OCI-LY3 (cell line): ENCODE results near the gene PXK.

ENCODE experiments used
- H2AFZ ChIP-seq: fragments of 200-600, 300-600 bp; shearing (Covaris generic); 2 replicates; pipeline ENCODE4 v1.6.0; 2014; ENCODE audit warnings: antibody characterized with exemption, low read depth, low read length
- H3K27ac ChIP-seq: fragments of 200-600, 300-600 bp; sonication (generic); 2 replicates; pipeline ENCODE4 v1.5.1; 2014; ENCODE audit warnings: mild to moderate bottlenecking, low read length, moderate library complexity, mixed read lengths
- H3K27me3 ChIP-seq: fragments of 200-600, 300-600 bp; sonication (generic); 2 replicates; pipeline ENCODE4 v1.6.1; 2014; ENCODE audit warnings: low read depth, low read length, mixed read lengths
- H3K36me3 ChIP-seq: fragments of 200-600, 300-600 bp; sonication (generic); replicated peaks from 2 replicates; pipeline ENCODE3; 2014; ENCODE audit warnings: low read depth, low read length, mixed read lengths
- H3K4me1 ChIP-seq: fragments of 300-600, 200-600 bp; sonication (generic); 2 replicates; pipeline ENCODE4 v1.6.1; 2014; ENCODE audit warnings: low read length, mixed read lengths
- H3K4me2 ChIP-seq: fragments of 200-600, 300-600 bp; sonication (generic); 2 replicates; pipeline ENCODE4 v1.6.1; 2014; ENCODE audit warnings: low read length, mixed read lengths
- H3K4me3 ChIP-seq: fragments of 300-600, 200-600 bp; sonication (generic); 2 replicates; pipeline ENCODE4 v1.5.1; 2014; ENCODE audit warnings: antibody characterized with exemption, mild to moderate bottlenecking, low read length, moderate library complexity
- H3K79me2 ChIP-seq: fragments of 300-600, 200-600 bp; shearing (Covaris generic); 2 replicates; pipeline ENCODE4 v1.6.1; 2014; ENCODE audit warnings: mild to moderate bottlenecking, low read length, mixed read lengths
- H3K9ac ChIP-seq: fragments of 300-600, 200-600 bp; shearing (Covaris generic); 2 replicates; pipeline ENCODE4 v1.6.0; 2014; ENCODE audit warnings: mild to moderate bottlenecking, low read length, moderate library complexity
- H3K9me3 ChIP-seq: fragments of 200-600, 300-600 bp; shearing (Covaris generic); 2 replicates; pipeline ENCODE4 v1.6.1; 2014; ENCODE audit warnings: low read length, mixed read lengths; ENCODE audit not compliant: insufficient read depth
- H4K20me1 ChIP-seq: fragments of 200-600, 300-600 bp; sonication (generic); 2 replicates; pipeline ENCODE4 v1.6.1; 2016; ENCODE audit warnings: low read length, mixed read lengths; ENCODE audit not compliant: insufficient read depth
- CTCF ChIP-seq: fragments of 200-600, 300-600 bp; sonication (generic); IDR thresholded peaks from 2 replicates; pipeline ENCODE4 v1.5.1; 2014; ENCODE audit warnings: antibody characterized with exemption, low read length, low read depth
- EZH2phosphoT487 ChIP-seq: fragments of 200-600 bp; shearing (Covaris generic); IDR thresholded peaks from 2 replicates; pipeline ENCODE4 v1.6.1; 2018; ENCODE audit warnings: antibody characterized with exemption, mixed run types, low read depth

The PXK gene

GRCh38 chr3:58474348-58474911 lies 141.7 kb downstream of the PXK start:
- H4K20me1 ChIP-seq: no peaks in the 10 kb centered on the region
- H3K36me3 ChIP-seq: no peaks in the 10 kb centered on the region
- H3K9me3 ChIP-seq: no peaks in the 10 kb centered on the region
- TF ChIP-seq CTCF (no peak), EZH2phosphoT487 (no peak)
- peaks cover 25% of the 10 kb centered on the region for H3K4me1 ChIP-seq
- H3K9ac ChIP-seq: no peak overlapping the region
- no peaks in the 10 kb centered on the region for H3K27me3 ChIP-seq
- no peak overlapping the region for H3K4me3 ChIP-seq
- no peak overlapping the region for H3K27ac ChIP-seq
- H2AFZ ChIP-seq: no peak overlapping the region
- H3K79me2 ChIP-seq: no peaks in the 10 kb centered on the region
- 0 out of 2 replicates have a peak overlapping the region, but pooled peaks have one; percentile 3 for H3K4me2 ChIP-seq

GRCh38 chr3:58474967-58475578 lies 142.4 kb downstream of the PXK start:
- peaks cover 25% of the 10 kb centered on the region for H3K4me1 ChIP-seq
- H3K9ac ChIP-seq: no peak overlapping the region
- H3K4me2 ChIP-seq: 0 out of 2 replicates have a peak overlapping the region, but pooled peaks have one; percentile 3
- TF ChIP-seq CTCF (no peak), EZH2phosphoT487 (no peak)
- no peak overlapping the region for H3K4me3 ChIP-seq
- H2AFZ ChIP-seq: no peak overlapping the region
- no peaks in the 10 kb centered on the region for H3K79me2 ChIP-seq
- no peak overlapping the region for H3K27ac ChIP-seq
- no peaks in the 10 kb centered on the region for H3K9me3 ChIP-seq
- no peaks in the 10 kb centered on the region for H4K20me1 ChIP-seq
- H3K27me3 ChIP-seq: no peaks in the 10 kb centered on the region
- H3K36me3 ChIP-seq: no peaks in the 10 kb centered on the region
